T-helper 1 cell treated with Interleukin-12 subunit alpha and Interleukin-12 subunit beta and Interleukin-4 antibody, amounts not matched to agents 30 μg/mL and 1 μg/mL, for 36 hours (primary cell): ENCODE measurements around the gene CTIF.

ENCODE experiments used
- H3K27ac Mint-ChIP-seq: one replicate; pipeline ENCODE4 v1.8.0; 2021; ENCODE audit warnings: mild to moderate bottlenecking, mixed read lengths
- H3K27me3 Mint-ChIP-seq: one replicate; pipeline ENCODE4 v1.8.0; 2021; ENCODE audit warnings: low read depth, mixed read lengths
- H3K36me3 Mint-ChIP-seq: one replicate; pipeline ENCODE4 v1.8.0; 2021; ENCODE audit warnings: low read depth, mixed read lengths
- H3K4me1 Mint-ChIP-seq: one replicate; pipeline ENCODE4 v1.8.0; 2021; ENCODE audit warnings: low read depth, mixed read lengths
- H3K4me3 Mint-ChIP-seq: one replicate; pipeline ENCODE4 v1.8.0; 2021; ENCODE audit warnings: mild to moderate bottlenecking, moderate library complexity, mixed read lengths
- H3K9me3 Mint-ChIP-seq: one replicate; pipeline ENCODE4 v1.8.0; 2021; ENCODE audit warnings: mixed read lengths

CTIF gene

DNA sequence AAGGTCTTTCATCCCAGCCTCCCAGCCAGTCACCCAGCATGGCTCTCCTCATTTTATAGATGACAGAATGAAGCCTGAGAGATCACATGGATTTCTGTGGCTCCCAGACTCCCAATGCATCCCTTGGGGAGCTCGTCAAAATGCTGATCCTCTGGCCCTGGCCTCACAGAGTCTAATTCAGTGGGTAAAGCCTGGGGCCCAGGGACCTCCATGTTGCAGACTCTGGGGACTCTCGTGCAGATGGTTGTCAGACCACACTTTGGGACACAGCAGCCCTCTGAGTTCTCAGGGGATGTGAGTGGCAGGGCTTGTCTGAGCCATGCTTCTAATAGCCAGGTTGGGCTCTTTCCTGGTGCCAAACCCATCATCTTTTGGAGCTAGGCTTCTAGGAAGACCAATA, 97.0 kb downstream of the CTIF start:
- no peaks in the 10 kb centered on the region for H3K4me1 Mint-ChIP-seq
- H3K9me3 Mint-ChIP-seq: no peaks in the 10 kb centered on the region
- no peak overlapping the region for H3K4me3 Mint-ChIP-seq
- no peaks in the 10 kb centered on the region for H3K36me3 Mint-ChIP-seq
- no peaks in the 10 kb centered on the region for H3K27me3 Mint-ChIP-seq
- H3K27ac Mint-ChIP-seq: no peak overlapping the region

DNA sequence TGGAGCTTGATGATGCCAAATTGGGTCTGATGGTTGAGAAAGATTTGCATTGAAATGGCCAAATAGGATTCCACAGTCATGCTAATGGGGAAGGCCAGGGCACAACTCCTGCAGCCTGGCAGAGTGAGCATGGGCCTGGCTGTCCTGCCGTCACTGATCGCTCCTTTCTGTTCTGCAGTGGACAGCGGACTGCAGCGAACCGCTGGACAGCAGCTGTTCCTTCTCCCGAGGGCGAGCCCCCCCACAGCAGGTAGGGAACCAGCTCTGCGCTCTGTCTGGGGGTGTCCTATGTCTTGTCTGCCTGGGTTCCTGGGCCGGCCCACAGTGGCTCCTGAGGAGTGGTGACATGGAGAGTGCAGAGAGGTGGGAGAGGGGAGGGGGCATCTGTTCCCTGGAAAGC, 97.6 kb downstream of the CTIF start:
- H3K36me3 Mint-ChIP-seq: no peaks in the 10 kb centered on the region
- H3K27ac Mint-ChIP-seq: no peak overlapping the region
- no peak overlapping the region for H3K4me3 Mint-ChIP-seq
- H3K27me3 Mint-ChIP-seq: no peaks in the 10 kb centered on the region
- H3K4me1 Mint-ChIP-seq: no peaks in the 10 kb centered on the region
- H3K9me3 Mint-ChIP-seq: no peaks in the 10 kb centered on the region

DNA sequence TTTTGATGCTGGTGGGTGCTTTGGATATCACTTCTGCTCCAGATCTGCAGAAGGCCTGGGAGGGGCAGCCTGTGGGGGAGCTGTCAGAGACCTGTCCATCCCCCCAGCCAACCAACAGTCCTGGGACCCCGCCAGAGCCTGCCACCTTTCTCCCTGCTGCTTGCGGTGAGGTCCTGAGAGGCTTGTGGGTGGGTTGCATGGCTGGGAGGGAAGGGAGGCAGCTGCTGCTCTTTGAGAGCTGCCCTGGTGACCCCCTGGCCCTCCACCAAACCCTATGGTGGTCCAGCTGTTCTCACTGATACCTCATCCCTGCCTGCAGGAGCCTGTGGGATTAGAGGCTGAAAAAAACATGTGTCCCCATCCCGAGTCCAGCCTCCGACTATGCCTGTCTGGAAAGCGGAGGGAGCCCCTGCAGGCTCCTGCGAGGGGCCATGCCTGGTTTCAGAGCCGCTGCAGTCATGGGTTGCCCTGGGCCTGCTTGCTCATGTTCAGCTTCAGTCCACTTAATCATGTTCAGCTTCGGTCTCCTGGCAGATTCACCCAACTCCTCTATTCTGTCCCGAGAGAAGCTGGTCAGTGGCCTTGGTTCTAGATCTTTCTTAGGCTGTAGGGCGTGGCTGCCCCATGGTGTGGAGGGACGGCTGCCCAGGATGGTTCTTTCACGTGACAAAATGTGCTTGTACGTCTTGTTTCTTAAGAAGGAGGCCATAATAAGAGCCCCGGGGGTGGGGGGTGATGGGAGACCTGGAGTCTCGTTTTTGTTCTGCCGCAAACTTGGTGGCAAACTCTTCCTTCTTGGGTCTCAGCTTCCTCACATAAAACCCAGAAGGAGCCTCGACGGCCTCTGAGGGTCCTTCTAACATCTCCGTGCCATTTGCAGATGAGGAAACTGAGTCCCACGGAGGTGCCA, 98.5 kb downstream of the CTIF start:
- no peak overlapping the region for H3K4me3 Mint-ChIP-seq
- H3K27me3 Mint-ChIP-seq: no peaks in the 10 kb centered on the region
- H3K36me3 Mint-ChIP-seq: no peaks in the 10 kb centered on the region
- no peaks in the 10 kb centered on the region for H3K4me1 Mint-ChIP-seq
- no peak overlapping the region for H3K27ac Mint-ChIP-seq
- H3K9me3 Mint-ChIP-seq: no peaks in the 10 kb centered on the region

DNA sequence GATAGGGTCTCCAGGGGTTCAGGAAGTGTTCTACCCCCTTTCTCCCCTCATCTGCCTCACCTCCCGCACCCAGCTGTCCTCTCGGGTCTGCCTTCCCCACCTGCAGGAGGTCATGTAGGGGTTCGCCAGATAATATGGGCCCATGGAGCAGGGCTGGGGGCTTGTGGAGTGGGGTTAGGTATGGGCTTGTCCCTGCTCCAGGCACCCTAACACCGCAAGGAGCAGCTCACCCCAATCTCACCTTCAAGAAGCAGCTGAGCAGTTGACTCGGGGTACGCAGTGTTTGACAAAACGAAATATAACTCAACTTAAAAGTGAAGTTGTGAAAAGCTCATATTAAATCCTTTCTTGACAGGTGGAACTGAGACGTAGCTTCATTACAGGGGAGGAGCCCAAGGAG, 99.6 kb downstream of the CTIF start:
- H3K4me3 Mint-ChIP-seq: no peak overlapping the region

DNA sequence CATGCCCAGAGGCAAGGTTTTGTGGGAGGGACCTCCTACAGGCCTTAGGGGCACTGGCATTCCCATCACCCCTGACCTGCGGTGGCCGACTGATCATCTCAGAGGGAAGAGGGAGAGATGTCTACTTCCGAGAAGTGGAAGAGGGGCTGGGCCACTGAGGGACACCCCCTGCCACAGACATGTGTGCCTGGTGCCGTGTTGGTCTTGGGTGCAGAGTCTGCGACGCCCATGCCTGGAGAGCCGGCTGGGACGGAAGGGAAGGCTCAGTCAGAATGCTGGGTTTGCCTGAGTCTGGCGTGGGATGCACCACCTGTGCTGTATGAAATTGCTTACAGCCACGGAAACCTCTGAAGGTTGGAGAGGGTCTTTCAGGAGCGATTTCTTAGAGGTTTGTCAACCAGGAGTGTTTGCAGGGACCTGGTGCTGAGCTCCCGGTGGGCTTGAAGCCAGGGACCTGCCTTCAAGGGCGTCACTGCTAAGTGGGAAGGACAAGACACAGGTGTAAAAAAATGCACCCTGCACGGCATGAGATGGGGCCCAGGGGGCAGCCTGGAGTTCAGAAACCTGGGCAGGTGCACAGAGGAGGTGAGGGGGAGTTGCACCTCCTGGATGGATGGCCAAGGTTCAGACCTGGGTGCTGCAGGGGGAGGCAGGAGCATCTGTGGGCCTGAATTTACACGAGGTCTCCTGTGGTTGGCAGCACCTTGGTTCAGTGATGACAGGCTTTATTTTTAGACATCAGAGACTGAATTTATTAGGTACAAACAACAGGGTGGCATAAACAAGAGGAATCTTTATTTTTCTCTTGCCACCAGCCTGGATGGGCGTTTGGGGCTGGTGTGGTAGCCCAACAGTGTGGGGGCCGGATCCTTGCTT, 100.3 kb downstream of the CTIF start:
- no peak overlapping the region for H3K4me3 Mint-ChIP-seq
- no peak overlapping the region for H3K27ac Mint-ChIP-seq
- H3K4me1 Mint-ChIP-seq: no peaks in the 10 kb centered on the region
- H3K36me3 Mint-ChIP-seq: no peaks in the 10 kb centered on the region
- H3K9me3 Mint-ChIP-seq: no peaks in the 10 kb centered on the region
- H3K27me3 Mint-ChIP-seq: no peaks in the 10 kb centered on the region

More for the DNA sequence above, 99.6 kb downstream of the CTIF start:
- Mint-ChIP-seq H3K9me3 (no peaks in the 10 kb centered on the region), H3K27ac (no peak overlapping the region), H3K4me1 (no peaks in the 10 kb centered on the region), H3K36me3 (no peaks in the 10 kb centered on the region), H3K27me3 (no peaks in the 10 kb centered on the region)

DNA sequence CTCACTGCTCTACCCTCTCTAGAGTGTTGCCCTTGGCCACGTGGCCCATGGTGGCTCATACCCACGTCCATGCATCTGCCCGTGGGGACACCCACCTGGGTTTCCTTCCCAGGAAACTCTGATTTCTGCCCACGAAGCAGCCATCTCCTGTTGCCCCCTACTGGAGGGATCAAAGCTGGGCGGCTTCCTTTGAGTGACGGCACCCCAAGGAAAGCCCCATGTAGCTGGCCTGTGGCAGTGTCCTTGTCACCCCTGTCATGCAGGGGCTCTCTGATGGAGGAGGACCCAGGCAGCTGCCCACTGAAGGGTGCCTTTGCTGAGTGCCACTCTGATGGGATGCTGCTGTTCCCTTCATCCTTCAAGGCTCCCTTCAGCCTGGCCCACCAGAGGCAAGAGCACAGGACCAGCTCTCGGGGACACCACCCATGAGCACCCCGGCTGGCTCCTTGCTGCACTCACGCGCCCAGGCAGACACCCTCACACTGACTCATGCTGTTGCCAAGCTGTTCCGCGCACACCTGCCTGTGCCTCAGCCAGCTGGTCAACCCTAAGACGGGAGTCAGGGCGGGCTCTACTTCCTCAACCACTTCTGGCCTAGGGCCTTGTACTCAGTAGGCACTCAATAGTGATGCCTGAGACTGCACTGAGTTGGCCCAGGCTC, 101.1 kb downstream of the CTIF start:
- Mint-ChIP-seq H3K4me1 (no peaks in the 10 kb centered on the region), H3K27ac (no peak overlapping the region), H3K36me3 (no peaks in the 10 kb centered on the region), H3K27me3 (no peaks in the 10 kb centered on the region), H3K9me3 (no peaks in the 10 kb centered on the region), H3K4me3 (no peak overlapping the region)

DNA sequence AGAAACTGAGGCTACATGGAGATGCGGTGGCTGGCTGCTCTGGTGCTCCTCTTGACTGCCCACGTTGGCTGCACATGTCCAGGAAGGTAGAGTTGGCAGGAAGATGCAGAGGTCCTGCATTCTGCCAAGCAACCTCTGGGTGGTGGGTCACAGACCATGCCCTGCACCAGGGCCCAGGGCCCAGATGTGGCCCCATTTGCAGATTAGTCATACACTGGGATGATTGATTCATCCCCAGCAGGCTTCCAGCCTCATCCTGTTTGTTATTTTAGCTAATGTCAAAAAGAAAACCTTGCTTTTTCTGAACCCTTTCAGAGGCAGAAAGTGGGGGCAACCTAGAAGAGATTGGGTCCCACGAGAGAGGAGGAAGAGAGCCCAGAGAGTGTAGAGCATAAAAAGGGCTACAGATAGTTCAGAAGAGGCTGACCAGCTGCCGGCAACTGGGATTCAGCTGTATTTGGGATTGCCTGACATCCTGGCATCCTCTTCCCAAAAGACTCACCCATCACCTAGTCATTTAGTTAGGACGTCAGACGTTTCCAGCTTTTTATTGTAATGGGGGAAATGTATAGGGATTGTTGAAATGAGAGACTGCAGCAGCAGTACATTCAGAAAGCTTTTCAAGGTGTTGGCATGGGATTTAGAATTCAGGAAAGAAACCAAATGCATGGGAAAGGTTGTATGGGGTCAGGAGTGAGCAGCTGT, 101.9 kb downstream of the CTIF start:
- Mint-ChIP-seq H3K27ac (no peak overlapping the region), H3K36me3 (no peaks in the 10 kb centered on the region), H3K4me3 (no peak overlapping the region), H3K27me3 (no peaks in the 10 kb centered on the region), H3K4me1 (no peaks in the 10 kb centered on the region), H3K9me3 (no peaks in the 10 kb centered on the region)

DNA sequence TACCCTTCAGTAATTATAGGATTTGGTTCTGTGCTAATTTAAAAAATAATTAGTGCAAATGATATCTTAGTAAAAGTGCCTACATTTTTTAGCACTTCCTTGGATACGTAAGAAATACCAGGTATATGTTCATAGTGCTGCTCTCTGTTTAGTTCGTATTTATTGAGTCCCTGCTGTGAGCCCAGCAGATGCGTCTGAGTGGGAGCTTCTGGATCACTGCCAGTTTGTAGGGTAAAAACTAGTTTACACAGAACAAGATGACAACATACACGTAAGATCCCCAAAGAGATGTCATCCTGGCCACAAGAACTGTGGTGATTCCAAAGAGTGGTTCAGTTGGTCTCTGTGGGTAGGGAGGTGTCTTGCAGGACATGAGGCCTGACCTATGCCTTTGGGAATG, 103.2 kb downstream of the CTIF start:
- H3K4me3 Mint-ChIP-seq: no peak overlapping the region
- H3K27me3 Mint-ChIP-seq: peaks cover 2% of the 10 kb centered on the region
- no peaks in the 10 kb centered on the region for H3K4me1 Mint-ChIP-seq
- no peaks in the 10 kb centered on the region for H3K36me3 Mint-ChIP-seq
- H3K27ac Mint-ChIP-seq: no peak overlapping the region
- H3K9me3 Mint-ChIP-seq: no peaks in the 10 kb centered on the region

DNA sequence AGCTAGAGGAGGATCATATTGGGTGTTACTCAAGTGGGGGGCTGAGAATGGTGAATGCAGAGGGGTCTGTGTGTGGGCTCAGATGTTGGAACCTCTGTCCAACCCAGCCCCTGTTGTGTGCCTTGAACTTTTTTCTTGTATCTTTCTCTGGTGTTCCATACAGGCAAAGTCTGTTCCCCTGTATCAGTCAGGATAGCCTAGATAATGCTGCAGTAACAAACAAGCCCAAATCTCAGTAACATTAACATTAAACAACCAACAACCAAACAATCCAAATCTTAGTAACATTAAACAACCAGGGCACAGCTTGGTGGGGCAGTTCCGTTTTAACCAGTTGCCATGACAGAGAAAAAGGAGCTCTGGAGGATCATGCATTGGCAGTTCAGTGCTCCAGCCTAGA, 103.7 kb downstream of the CTIF start:
- no peaks in the 10 kb centered on the region for H3K36me3 Mint-ChIP-seq
- no peak overlapping the region for H3K27ac Mint-ChIP-seq
- no peaks in the 10 kb centered on the region for H3K4me1 Mint-ChIP-seq
- H3K4me3 Mint-ChIP-seq: no peak overlapping the region
- peaks cover 5% of the 10 kb centered on the region for H3K27me3 Mint-ChIP-seq
- no peaks in the 10 kb centered on the region for H3K9me3 Mint-ChIP-seq

DNA sequence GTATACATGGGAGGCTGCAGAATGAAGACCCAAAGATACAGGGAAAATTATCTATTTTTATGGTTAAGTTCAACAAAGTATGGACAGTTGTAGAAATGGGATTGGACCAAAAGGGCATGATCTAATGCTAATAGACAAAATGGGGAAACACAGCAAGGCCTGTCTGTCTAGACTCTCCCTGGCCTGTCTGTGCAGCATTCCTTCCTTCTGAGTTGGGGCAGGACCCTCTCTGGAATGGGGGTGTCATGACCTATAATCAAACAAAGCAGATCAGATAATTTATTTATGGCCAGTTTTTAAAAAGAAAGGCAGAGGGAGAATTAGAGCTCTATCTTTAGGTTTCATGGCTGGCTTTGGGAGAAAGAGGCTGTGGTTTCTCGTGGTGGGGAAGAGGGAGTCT, 104.4 kb downstream of the CTIF start:
- Mint-ChIP-seq H3K9me3 (no peaks in the 10 kb centered on the region), H3K36me3 (no peaks in the 10 kb centered on the region), H3K4me3 (no peak overlapping the region), H3K4me1 (no peaks in the 10 kb centered on the region), H3K27me3 (peaks cover 5% of the 10 kb centered on the region), H3K27ac (no peak overlapping the region)

DNA sequence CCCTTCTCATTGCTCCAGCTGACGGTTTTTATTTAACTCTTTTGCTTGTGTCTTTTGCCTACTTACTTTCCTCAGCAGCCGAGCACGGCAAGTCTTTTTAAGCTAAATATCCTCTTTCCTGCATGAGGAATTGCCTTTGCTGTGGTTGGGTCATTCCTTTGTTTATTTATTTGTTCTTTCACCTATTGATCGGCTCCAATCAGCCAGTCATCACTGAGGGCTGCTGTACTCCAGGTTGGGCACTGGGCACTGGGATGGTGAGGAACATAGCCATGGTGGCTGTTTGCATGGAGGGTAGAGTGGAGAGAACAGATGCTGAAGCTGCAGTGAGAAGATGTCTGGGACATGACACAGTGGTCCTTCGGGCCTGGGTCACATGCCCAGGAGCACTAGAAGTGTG, 105.2 kb downstream of the CTIF start:
- Mint-ChIP-seq H3K36me3 (no peaks in the 10 kb centered on the region), H3K9me3 (no peaks in the 10 kb centered on the region), H3K4me1 (no peaks in the 10 kb centered on the region), H3K27me3 (peaks cover 5% of the 10 kb centered on the region), H3K4me3 (no peak overlapping the region), H3K27ac (no peak overlapping the region)

DNA sequence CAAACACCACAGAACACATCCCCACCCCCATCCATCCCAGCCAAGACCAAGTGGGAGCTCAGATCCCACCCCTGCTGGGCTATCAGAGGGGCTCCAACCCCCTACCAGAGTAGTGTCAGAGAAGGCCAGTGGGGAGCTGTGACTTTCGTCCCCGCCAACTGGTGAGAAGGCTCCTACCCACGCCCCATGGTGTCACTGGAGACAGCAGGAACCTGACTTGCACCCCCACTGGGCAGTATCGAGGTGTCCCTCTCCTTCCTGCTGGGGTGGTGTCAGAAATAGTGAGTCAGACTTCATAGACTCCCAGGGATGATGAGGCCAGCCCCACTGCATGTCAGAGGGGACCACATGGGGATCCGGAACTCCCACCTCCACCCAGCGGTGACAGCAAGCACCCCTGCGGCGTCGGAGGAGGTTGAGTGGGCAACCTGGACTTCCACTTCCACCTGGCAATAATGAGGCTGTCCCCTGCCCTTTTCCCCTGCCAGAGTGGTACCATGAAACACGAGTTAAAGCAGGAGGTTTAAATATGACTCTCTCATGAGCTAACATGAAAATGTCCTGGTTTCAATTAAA, 106.7 kb downstream of the CTIF start:
- no peak overlapping the region for H3K27ac Mint-ChIP-seq
- H3K27me3 Mint-ChIP-seq: peaks cover 5% of the 10 kb centered on the region
- no peaks in the 10 kb centered on the region for H3K9me3 Mint-ChIP-seq
- H3K4me1 Mint-ChIP-seq: no peaks in the 10 kb centered on the region
- H3K4me3 Mint-ChIP-seq: no peak overlapping the region
- H3K36me3 Mint-ChIP-seq: no peaks in the 10 kb centered on the region

DNA sequence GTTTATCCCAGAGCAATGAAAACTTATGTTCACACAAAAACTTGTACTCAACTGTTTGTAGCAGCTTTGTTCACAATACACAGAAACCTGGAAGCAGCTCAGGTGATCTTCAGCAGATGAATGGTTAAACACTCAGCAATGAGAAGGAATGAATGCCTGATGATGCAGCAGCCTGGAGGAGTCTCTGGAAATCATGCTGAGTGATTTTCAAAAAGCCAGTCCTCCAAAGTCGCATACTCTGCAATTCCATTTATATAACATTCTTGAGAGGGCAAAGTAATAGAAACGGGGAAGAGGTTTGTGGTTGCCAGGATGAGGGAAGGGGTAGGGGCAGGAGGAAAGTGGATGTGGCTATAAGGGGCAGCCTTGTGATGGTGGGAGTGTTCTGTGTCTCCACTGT, 108.1 kb downstream of the CTIF start:
- Mint-ChIP-seq H3K27me3 (peaks cover 9% of the 10 kb centered on the region), H3K4me1 (no peaks in the 10 kb centered on the region), H3K36me3 (no peaks in the 10 kb centered on the region), H3K4me3 (no peak overlapping the region), H3K27ac (no peak overlapping the region), H3K9me3 (no peaks in the 10 kb centered on the region)

DNA sequence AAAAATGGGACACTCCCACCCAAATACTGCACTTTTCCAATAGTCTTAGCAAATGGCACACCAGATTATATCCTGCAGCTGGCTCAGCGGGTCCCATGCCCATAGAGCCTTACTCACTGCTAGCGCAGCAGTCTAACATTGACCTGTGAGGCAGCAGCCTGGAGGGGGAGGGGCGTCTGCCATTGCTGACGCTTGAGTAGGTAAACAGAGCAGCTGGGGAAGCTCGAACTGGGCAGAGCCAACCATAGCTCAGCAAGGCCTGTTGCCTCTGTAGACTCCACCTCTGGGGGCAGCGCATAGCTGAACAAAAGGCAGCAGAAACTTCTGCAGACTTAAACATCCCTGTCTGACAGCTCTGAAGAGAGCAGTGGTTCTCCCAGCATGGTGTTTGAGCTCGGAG, 110.4 kb downstream of the CTIF start:
- Mint-ChIP-seq H3K9me3 (no peaks in the 10 kb centered on the region), H3K27me3 (peaks cover 18% of the 10 kb centered on the region), H3K4me1 (no peaks in the 10 kb centered on the region), H3K4me3 (no peak overlapping the region), H3K27ac (no peak overlapping the region), H3K36me3 (no peaks in the 10 kb centered on the region)
